GM19043 (cell line): Measurements from ENCODE around the gene BCAT1.
"Not testable (repeated sequence)": the region's sequence is repeated elsewhere in the genome, so short reads cannot be mapped to it uniquely, and the experiment has no call there.

Experiments used
- ATAC-seq: cut with Tn5 transposase; IDR thresholded peaks from one replicate; pipeline ENCODE4 v1.9.1; 2021; ENCODE audit warnings: low read depth; ENCODE audit not compliant: unreplicated experiment

The BCAT1 gene

DNA sequence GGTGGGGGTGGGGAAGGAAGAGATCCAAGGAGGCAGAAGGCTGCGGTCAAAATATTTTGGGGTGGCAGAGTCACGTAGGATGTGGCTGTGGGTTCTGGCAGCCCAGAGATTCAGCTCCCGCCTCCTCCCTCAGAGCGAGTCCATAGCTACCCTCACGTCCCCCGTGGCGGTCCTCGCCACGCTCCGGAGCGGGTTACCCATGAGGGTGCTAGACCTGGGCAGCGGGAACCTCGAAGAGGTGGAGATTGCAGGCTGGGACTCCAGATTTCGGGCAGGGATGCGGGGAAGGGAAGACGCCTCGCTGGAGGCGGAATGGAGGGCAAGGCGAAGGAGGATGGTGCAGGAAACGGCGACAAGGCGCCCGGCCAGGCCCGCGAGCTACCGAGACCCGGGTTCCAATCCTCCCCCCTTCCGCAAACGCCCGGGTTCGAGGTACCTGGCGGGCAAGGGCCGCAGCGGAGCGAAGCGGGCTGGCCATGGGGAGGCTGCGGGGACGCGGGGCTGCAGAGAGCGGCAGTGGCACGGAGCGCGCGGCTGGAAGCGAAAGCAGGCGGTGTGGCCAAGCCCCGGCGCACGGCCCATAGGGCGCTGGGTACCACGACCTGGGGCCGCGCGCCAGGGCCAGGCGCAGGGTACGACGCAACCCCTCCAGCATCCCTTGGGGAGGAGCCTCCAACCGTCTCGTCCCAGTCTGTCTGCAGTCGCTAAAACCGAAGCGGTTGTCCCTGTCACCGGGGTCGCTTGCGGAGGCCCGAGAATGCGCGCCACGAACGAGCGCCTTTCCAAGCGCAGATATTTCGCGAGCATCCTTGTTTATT lies 46.2 kb downstream of the BCAT1 start:
- peak; percentile 37 for ATAC-seq

DNA sequence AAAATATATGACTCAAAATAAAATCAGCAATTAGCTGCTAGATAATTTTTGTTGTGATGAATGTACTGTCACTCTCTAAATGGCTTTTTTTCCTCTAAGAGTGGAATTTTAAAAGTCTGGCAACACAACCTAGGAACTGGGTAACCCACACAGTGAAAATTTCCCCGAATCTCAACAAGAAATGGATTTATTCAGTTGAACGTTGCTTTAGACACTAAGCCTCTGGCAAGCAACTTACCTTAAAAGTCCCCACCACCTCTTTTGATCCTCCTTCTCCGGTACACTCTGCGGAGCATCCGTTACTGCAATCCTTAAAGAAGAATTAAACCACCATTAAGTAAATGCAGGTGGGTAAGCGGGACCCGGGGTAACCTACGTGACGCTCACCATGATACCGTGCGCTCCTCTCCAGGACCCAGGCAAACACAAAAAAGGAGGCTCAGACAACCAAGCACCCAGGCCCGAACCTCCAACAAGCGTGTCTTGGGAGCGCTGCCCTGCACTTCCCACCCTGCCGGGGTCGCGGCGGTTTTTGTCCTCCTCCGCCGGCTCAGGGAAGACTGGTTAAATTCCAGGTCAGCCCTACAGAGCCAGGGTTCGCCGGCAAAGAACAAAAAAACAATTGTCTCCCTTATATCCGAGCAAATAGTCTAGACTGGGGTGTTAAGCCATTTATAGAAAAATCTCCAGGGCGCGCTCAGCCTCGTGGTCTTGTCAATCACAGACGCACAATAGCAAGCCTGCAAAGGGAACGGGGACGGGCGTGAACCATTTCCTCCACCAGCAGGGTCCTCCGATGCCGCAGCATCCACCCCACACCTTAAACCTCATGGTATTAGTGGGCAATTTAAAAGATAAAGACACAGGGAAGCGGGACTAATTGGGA lies 47.1 kb downstream of the BCAT1 start:
- ATAC-seq: no peak

DNA sequence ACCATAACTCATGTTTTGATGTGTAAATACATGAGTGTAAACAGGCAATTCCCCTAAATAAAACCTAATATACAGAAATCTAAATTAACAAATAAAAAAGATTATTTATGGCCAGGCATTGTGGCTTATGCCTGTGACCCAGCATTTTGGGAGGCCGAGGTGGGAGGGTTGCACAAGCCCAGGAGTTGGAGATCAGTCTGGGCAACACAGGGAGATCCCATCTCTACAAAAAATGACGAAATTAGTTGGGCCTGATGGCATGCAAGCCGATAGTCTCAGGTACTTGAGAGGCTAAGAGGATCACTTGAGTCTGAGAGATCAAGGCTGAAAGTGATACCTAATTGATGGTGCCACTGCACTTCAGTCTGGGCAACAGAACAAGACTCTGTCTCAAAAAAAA lies 48.7 kb downstream of the BCAT1 start:
- ATAC-seq: no peak

DNA sequence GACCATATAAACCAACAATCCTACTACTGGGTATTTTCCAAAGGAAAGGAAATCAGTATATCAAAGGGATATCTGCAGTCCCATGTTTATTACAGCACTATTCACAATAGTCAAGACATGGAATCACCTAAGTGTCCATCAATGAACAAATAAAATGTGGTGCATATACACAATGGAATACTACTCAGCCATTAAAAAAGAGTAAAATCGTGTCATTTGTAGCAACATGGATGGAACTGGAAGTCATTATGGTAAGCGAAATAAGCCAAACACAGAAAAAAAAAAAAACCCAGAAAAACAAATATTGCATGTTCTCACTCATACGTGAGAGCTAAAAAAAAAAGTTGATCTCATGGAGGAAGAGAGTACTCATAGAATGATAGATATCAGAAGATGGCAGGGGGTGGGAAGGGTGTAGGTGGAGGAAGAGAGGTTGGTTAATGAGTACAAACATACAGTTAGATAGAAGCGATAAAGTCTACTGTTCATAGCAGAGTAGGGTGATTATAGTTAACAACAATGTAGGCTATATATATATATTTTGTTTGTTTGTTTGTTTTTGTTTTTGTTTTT lies 49.3 kb downstream of the BCAT1 start:
- no peak for ATAC-seq

DNA sequence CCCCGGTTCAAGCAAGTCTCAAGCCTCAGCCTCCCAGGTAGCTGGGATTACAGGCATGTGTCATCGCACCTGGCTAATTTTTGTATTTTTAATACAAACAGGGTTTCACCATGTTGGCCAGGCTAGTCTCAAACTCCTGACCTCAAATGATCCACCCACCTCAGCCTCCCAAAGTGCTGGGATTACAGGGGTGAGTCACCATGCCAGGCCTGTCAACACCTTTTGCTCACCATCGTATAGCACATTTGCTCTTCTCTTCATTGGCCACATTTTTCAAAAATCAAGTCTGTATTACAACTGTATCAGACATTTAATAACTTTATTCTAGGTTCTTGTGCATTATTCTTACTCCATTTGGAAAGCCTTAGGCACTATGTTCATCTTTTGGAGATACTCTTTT lies 50.3 kb downstream of the BCAT1 start:
- no peak for ATAC-seq

DNA sequence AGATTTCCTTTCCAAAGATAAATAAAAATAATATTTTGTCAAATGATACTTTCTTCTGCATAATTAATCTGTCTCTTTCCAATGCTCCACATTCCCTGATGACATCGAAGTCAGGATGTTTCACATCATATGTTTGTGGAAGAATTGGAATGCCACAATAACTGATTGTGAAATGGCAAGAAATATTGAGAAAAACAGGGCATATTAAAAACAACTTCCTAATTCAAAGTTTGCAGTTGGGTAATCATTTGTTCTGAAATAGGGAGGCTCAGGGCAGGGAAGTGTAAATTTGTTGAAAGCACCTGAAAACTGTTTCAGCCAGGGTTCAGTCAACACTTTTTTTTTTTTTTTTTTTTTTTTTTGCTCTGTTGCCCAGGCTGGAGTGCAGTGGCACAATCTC lies 50.7 kb downstream of the BCAT1 start:
- ATAC-seq: no peak

DNA sequence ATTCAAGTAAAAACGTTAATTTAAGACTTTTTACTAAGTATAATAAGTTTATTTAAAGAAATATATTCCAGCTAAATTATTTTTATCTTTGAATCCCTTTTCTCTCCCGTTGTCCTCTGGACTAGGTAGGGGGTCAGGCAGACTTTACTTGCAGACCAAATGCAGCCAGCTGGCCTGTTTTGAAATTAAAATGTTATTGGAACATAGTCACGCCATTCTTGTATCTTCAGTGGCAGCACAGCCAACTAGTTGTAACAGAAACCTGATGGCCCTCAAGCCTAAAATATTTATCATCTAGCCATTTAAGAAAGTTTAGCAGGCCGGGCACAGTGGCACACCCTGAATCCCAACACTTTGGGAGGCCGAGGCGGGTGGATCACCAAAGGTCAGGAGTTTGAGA lies 52.7 kb downstream of the BCAT1 start:
- ATAC-seq: no peak

DNA sequence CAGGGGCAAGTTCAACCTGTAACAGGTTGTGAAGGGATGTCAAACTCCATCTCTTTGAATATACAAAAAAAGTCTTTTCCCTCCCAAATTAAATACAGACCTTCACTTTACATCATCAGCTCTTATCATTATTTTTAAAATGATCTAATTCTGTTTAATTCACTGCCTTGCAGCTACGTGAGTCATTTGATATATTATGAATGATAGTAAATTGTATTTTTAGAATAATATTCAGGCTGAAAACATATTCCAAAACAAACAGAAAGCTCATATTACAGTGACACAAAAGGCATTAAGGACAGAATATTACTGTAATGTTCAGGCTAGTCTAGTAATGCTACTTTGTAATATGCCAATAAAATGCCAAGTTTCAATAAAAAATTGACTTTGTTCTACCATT lies 53.3 kb downstream of the BCAT1 start:
- ATAC-seq: no peak

DNA sequence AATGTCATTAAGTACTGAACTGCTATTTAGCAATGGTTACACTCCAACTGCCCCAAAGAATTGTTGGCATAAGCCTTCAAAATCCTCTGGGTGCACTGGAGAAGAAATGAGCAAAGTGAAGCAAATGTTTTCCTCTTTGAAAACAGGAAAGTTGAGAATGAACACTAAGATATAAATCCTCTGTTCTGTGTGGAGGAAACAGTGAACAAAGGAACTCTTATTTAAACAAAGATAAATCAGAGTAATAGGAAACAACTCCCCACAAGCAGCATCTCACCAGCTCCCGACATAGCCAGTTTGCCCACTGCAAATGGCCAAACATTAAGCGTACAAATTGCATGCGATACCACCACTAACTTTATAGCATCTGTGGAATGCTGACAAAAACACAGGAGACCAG lies 54.0 kb downstream of the BCAT1 start:
- ATAC-seq: no peak

DNA sequence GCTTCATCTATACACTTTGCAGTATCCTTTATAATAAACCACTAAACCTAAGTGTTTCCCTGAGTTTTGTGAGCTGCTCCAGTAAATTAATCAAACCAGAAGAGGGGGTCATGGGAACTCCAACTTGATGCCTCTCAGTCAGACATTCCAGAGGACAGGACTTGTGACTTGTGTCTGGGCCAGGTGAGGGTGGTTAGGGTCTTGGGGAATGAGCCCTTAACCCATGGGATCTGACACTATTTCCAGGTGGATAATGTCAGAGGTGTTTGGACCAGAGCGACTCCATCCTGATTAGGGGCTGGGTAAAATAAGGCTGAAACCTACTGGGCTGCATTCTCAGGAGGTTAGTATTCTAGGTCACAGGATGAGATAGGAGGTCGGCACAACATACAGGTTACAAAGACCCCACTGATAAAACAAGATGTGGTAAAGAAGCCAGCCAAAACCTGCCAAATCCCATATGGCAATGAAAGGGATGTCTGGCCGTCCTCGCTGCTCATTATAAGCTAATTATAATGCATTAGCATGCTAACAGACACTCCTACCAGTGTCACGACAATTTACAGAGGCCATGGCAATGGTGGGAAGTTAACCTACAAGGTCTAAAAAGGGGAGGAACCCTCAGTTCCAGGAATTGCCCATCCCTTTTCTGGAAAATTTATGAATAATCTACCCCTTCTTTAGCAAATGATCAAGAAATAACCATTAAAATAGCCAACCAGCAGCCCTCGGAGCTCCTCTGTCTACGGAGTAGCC lies 58.7 kb downstream of the BCAT1 start:
- no peak for ATAC-seq

DNA sequence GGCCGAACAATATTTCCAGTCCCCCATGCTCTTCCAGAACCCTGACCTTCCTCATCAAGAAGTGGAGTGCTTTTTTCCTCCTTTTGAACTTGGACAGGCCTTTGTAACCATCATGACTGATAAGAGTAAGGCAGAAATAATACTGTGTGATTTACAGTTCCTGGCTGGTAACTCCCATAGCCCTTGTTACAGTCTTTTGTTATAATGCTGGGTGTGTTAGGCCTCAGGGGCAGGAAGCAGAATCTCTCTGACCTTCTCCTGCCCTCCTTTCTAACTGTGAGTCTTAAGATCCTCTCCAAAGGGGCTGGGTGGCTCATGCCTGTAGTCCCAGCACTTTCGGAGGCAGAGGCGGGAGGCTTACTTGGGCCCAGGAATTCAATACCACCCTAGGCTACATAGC lies 59.5 kb downstream of the BCAT1 start:
- ATAC-seq: no peak

DNA sequence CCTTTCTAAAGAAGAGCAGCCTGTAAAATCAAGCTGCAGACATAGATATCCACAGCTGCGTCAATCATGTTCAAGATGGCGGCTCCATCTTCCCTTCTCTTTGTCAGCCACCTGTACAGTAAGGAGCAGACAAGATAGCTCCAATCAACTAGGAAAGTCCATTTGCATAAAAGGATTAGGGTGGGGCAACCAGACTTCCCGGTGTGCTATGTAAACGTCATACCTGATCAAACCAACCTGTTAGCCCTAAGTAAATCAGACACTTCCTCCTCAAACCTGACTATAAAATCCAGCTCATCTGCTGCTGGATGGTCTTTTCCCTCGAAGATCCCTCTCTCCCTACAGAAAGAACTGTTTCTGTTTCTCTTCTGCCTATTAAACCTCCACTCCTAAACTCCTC lies 60.1 kb downstream of the BCAT1 start:
- ATAC-seq: no peak

DNA sequence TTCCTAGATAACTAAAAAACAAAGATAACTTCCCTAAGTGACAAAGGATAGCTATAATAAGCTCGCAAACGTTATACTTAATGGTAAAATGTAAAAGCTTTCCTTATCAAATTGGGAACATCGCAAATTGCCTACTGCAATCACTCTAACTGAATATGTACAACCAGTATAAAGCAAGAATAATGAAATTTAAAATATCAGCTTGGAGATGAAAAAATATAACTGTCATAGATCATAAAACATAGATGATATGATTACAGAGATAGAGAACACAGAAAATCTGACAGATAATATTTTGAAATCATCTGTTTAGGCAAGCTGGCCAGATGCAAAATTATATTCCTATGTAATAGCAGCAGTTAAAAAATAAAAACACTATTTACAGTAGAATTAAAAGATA lies 64.0 kb downstream of the BCAT1 start:
- ATAC-seq: no peak

DNA sequence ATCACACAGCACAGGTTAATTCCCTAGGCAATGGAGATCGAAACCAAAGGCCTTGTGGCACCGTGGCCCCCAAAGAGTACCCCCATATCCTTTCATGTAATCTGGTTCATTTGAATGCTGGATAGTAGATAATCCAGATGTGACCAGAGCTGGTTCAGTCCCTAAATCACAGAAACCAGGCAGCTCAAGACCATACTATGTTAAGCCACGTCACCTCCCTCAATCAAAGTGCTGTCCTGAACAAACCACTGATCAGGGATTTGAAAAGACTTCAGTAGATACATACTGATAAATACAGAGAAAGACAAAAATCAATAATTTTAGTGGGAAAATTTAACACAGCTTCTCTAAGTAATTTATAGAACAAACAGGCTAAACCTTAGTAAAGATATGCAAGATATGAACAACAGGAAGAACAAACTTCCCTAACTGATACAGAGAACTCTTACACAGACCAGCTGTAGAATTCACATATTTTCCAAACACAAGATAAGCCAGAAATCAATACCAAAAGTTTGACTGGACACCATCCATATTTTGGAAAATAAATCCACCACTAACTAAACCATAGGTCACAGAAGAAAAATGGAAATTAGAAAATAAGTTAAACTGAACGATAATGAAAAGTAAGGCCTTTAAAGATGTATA lies 67.1 kb downstream of the BCAT1 start:
- ATAC-seq: no peak

DNA sequence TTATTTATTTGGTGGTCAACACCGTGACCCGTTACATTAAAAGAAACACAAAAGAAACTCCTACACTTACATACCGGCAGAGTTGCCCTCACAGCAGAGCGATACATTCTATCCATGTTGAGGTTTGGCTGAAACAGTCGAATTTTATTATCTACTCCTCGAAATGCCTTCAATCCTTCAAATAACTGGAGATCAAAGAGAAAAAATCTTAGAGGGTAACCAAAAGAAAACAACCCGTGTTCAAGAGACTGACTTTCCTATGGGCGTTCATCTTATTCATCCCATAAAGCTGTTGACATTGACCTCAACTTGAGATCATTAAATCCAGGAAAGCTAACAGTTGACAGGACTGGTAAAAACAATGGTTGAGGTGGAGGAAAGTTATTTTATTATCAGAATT lies 67.7 kb downstream of the BCAT1 start:
- no peak for ATAC-seq

DNA sequence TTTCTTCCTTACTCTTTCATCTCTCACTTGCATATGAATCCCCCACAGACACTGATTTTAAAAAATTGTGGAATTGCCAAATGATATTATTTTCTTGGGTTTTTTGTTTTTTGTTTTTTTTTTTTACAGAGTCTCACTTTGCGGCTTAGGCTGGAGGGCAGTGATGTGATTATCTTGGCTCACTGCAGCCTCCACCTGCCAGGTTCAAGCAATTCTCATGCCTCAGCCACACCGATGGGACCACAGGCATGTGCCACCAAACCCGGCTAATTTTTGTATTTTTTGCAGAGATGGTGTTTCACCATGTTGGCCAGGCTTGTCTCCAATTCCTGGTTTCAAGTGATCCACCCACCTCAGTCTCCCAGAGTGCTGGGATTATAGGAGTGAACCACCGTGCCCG lies 68.2 kb downstream of the BCAT1 start:
- no peak for ATAC-seq

DNA sequence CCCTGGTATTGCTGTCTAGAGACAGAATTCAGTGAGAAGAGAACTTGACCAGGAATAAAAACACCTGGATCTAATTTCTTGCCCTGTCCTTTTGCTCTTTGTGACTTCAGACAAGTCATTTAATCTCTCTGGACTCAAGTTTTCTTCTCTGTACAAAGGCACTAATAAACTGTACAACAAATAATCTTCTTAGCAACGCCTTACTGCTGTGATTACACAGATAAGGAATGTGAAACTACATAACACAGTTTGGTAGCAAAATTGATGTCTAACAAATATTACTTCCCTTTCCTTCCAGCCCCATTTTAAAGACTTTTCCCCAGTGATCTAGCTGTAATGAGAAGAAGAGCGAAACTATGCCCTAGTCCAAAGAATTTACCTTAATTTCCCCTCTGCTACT lies 69.3 kb downstream of the BCAT1 start:
- no peak for ATAC-seq

DNA sequence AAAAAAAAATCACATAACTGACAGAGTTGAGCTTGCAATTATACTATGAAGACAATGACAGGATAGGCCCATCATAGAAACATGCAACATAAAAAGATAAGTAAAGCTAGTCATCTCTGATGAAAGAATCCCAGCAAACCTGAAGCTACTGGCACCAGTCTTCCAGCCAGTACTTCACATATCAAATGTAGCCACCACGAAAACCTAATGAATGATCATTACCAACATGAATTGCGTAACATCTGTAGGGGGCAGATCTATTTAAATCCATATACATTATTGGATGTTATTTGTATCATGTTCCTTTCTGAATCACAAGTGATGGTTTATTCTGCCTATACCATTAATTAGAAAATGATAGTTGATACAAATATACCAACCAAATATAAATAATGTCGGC lies 73.9 kb downstream of the BCAT1 start:
- no peak for ATAC-seq

DNA sequence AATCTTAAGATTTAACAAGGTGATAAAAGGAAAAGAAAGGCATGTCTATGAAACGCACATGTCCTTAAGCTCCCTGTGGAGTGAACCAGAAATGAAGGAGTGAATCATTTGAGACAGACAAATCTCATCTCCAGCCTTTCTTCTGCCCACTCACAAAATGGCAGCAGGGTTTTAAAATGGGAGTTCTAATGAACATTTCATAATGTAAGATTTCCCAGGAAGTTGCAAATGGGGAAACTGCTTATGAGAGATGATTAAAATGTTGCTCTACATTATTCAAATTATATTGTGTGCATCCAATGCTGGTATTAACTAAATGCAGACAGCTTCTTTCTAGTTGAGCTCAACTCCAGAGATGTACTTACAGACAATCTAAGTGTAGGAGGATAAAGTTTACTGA lies 76.7 kb downstream of the BCAT1 start:
- no peak for ATAC-seq

DNA sequence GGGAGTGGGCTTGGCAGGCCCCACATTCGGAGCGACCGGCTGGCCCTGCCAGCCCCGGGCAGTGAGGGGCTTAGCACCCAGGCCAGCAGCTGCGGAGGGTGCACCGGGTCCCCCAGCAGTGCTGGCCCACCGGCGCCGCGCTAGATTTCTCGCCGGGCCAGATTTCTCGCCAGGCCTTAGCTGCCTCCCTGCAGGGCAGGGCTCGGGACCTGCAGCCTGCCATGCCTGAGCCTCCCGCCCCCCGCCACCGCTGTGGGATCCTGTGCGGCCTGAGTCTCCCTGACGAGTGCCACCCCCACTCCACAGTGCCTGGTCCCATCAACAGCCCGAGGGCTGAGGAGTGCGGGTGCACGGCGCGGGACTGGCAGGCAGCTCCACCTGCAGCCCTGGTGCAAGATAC lies 82.8 kb downstream of the BCAT1 start:
- not testable (repeated sequence) for ATAC-seq

DNA sequence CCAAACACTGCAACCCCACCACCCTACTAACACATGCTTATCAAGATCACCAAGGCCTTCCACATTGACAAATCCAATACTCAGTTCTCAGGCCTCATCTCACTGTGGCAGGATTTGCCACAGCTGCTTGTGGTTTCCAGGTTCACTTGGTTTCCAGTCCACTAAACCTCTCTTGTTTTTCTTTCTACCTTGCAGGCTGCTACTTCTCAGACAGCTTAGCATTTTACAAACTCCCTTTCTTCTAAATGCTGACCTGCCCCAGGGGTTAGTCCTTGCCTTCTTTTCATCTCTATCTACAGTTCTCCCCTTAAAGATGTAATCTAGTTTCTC lies 84.1 kb downstream of the BCAT1 start:
- ATAC-seq: peak; percentile 57
